H1 (cell line): ENCODE measurements around the gene DMBX1. TPM values are rescaled to one million over a fixed set of nuclear protein-coding genes. Genes with fewer than 3 reads are reported as not detected.
A peak's percentile ranks its signal among the peaks of the same experiment; 100 is the strongest.

Experiments
- CTCF ChIA-PET: fragments of 300-600 bp; sonication (Branson Sonifier 250); formaldehyde crosslinking; loops from one replicate; lab custom pipeline; 2021; ENCODE audit not compliant: partially characterized antibody; lab: Charles Lee
- POLR2A ChIA-PET: fragments of 300-600 bp; sonication (Branson Sonifier 250); formaldehyde crosslinking; loops from one replicate; lab custom pipeline; 2021; ENCODE audit warnings: inconsistent platforms; ENCODE audit not compliant: partially characterized antibody; lab: Charles Lee
- DNase-seq, 2 experiments: peaks; one replicate each; pipeline versions ENCODE4 v3.0.0 to v3.0.0-alpha.2; 2010 to 2022; ENCODE audit warnings: low spot score in 2 of 2, low read depth in 1 of 2, mixed read lengths in 1 of 2
- FAIRE-seq: peaks from 2 replicates; lab custom pipeline; 2011; peaks lifted over from hg19 to GRCh38; lab: Jason Lieb, UNC
- H2AFZ ChIP-seq: 2 replicates; pipeline ENCODE4 v1.8.1; 2012; ENCODE audit warnings: low read length, inconsistent platforms
- H2AK5ac ChIP-seq: 2 replicates; pipeline ENCODE4 v1.6.1; 2013; ENCODE audit warnings: low read depth, low read length
- H2BK120ac ChIP-seq: replicated peaks from 2 replicates; pipeline ENCODE3; 2013; ENCODE audit warnings: low read depth, low read length, inconsistent platforms
- H2BK12ac ChIP-seq: 2 replicates; pipeline ENCODE4 v1.6.1; 2013; ENCODE audit warnings: low read depth, low read length
- H2BK15ac ChIP-seq: 2 replicates; pipeline ENCODE4 v1.6.1; 2013; ENCODE audit warnings: low read length
- H2BK20ac ChIP-seq: 2 replicates; pipeline ENCODE4 v1.6.1; 2013; ENCODE audit warnings: low read length
- H2BK5ac ChIP-seq: 2 replicates; pipeline ENCODE4 v1.6.1; 2013; ENCODE audit warnings: low read depth, low read length
- H3K14ac ChIP-seq: 2 replicates; pipeline ENCODE4 v1.6.1; 2013; ENCODE audit warnings: inconsistent platforms; ENCODE audit not compliant: insufficient read length
- H3K18ac ChIP-seq: 2 replicates; pipeline ENCODE4 v1.6.1; 2013; ENCODE audit warnings: low read length; ENCODE audit errors: extremely low read depth
- H3K23ac ChIP-seq: 2 replicates; pipeline ENCODE4 v1.6.1; 2013; ENCODE audit warnings: inconsistent platforms; ENCODE audit not compliant: insufficient read length
- H3K23me2 ChIP-seq: 2 replicates; pipeline ENCODE4 v1.6.1; 2013; ENCODE audit warnings: low read depth, low read length
- H3K27ac ChIP-seq: 2 replicates; pipeline ENCODE4 v1.6.1; 2011; ENCODE audit warnings: low read depth, low read length, inconsistent platforms
- H3K27me3 ChIP-seq, 4 experiments: replicated peaks in 1 of 4; 1 replicate in 1 of 4; 2 replicates in 3 of 4; pipeline versions ENCODE4 v1.6.1 to v1.8.1; 2011 to 2013; ENCODE audit warnings: low read length in 3 of 4, mild to moderate bottlenecking in 3 of 4, inconsistent platforms in 2 of 4, mixed read lengths in 2 of 4, moderate library complexity in 1 of 4; ENCODE audit not compliant: control insufficient read depth in 3 of 4, insufficient read depth in 3 of 4; ENCODE audit errors: extremely low read depth in 1 of 4
- H3K36me3 ChIP-seq, 4 experiments: 2 replicates each; pipeline versions ENCODE4 v1.6.1 to v1.8.1; 2011 to 2013; ENCODE audit warnings: mild to moderate bottlenecking in 4 of 4, low read length in 3 of 4, moderate library complexity in 2 of 4, control low read depth in 1 of 4, inconsistent platforms in 1 of 4; ENCODE audit not compliant: insufficient read depth in 4 of 4, control insufficient read depth in 2 of 4
- H3K4ac ChIP-seq: replicated peaks from 2 replicates; pipeline ENCODE3; 2013; ENCODE audit warnings: low read length, low read depth, mixed read lengths, inconsistent platforms; ENCODE audit not compliant: insufficient read length
- H3K4me1 ChIP-seq, 4 experiments: replicated peaks in 1 of 4; 1 replicate in 1 of 4; 2 replicates in 3 of 4; pipeline versions ENCODE4 v1.6.1 to v1.8.1; 2011 to 2013; ENCODE audit warnings: low read length in 3 of 4, inconsistent platforms in 2 of 4, mixed read lengths in 1 of 4; ENCODE audit not compliant: insufficient read depth in 4 of 4, control insufficient read depth in 3 of 4
- H3K4me2 ChIP-seq, 2 experiments: 2 replicates each; pipeline versions ENCODE4 v1.6.1 to v1.8.1; 2011 to 2013; ENCODE audit warnings: low read depth in 2 of 2, low read length in 2 of 2, control low read depth in 1 of 2, inconsistent platforms in 1 of 2, mild to moderate bottlenecking in 1 of 2; ENCODE audit not compliant: insufficient read depth in 1 of 2
- H3K4me3 ChIP-seq, 4 experiments: fragments of 200-600, 300-600 bp in 1 of 4; sonication (generic), shearing (Covaris generic), sonication (Bioruptor Twin) in 1 of 4; 2 replicates each; pipeline versions ENCODE4 v1.5.1 to v1.8.1; 2011 to 2016; ENCODE audit warnings: low read length in 4 of 4, low read depth in 3 of 4, control low read depth in 2 of 4, inconsistent platforms in 2 of 4, mild to moderate bottlenecking in 2 of 4, mixed read lengths in 1 of 4, moderate library complexity in 1 of 4; ENCODE audit not compliant: insufficient read depth in 2 of 4; ENCODE audit errors: extremely low read depth in 1 of 4
- H3K56ac ChIP-seq: replicated peaks from 2 replicates; pipeline ENCODE3; 2013; ENCODE audit warnings: low read depth, mild to moderate bottlenecking, mixed read lengths, low read length, inconsistent platforms; ENCODE audit not compliant: insufficient read length
- H3K79me1 ChIP-seq: 2 replicates; pipeline ENCODE4 v1.6.1; 2013; ENCODE audit warnings: low read depth, low read length, control low read depth
- H3K79me2 ChIP-seq, 2 experiments: 2 replicates each; pipeline versions ENCODE4 v1.6.1 to v1.8.1; 2012 to 2013; ENCODE audit warnings: low read length in 2 of 2, mild to moderate bottlenecking in 2 of 2, inconsistent platforms in 1 of 2; ENCODE audit not compliant: insufficient read depth in 2 of 2, control insufficient read depth in 1 of 2
- H3K9ac ChIP-seq, 4 experiments: replicated peaks in 1 of 4; 1 replicate in 1 of 4; 2 replicates in 3 of 4; pipeline versions ENCODE4 v1.6.1 to v1.8.1; 2011 to 2013; ENCODE audit warnings: low read depth in 3 of 4, low read length in 3 of 4, control low read depth in 2 of 4, mild to moderate bottlenecking in 2 of 4, moderate library complexity in 2 of 4, inconsistent platforms in 1 of 4; ENCODE audit errors: extremely low read depth in 1 of 4
- H3K9me3 ChIP-seq, 2 experiments: 2 replicates each; pipeline versions ENCODE4 v1.6.1 to v1.8.1; 2012 to 2013; ENCODE audit warnings: mild to moderate bottlenecking in 2 of 2, moderate library complexity in 2 of 2, control low read depth in 1 of 2, inconsistent platforms in 1 of 2, low read depth in 1 of 2, low read length in 1 of 2, mixed read lengths in 1 of 2; ENCODE audit not compliant: insufficient read depth in 2 of 2
- H4K20me1 ChIP-seq, 2 experiments: replicated peaks in 1 of 2; 2 replicates each; pipeline versions ENCODE3 to v1.8.1; 2011 to 2013; ENCODE audit warnings: inconsistent platforms in 2 of 2, low read length in 2 of 2, mild to moderate bottlenecking in 1 of 2; ENCODE audit not compliant: insufficient read depth in 2 of 2, control insufficient read depth in 1 of 2
- H4K5ac ChIP-seq: 2 replicates; pipeline ENCODE4 v1.6.1; 2013; ENCODE audit warnings: low read length, low read depth, mixed read lengths, inconsistent platforms; ENCODE audit not compliant: insufficient read length
- H4K8ac ChIP-seq: 2 replicates; pipeline ENCODE4 v1.8.0; 2013; ENCODE audit warnings: mild to moderate bottlenecking, moderate library complexity, low read length, inconsistent platforms; ENCODE audit not compliant: insufficient read depth; ENCODE audit errors: extremely low read depth
- H4K91ac ChIP-seq: replicated peaks from 2 replicates; pipeline ENCODE3; 2013; ENCODE audit warnings: low read length, mixed read lengths, inconsistent platforms; ENCODE audit not compliant: insufficient read length
- CBX5 ChIP-seq: fragments of 300-800, 300-1000 bp; sonication (generic); IDR thresholded peaks from 2 replicates; pipeline ENCODE4 v1.7.1; 2016; ENCODE audit warnings: antibody characterized with exemption, low read length, low read depth
- CEBPB ChIP-seq: IDR thresholded peaks from 2 replicates; pipeline ENCODE4 v1.6.1; 2012; ENCODE audit warnings: low read depth, low read length
- KDM1A ChIP-seq: fragments of 200-600, 300-600 bp; sonication (generic); IDR thresholded peaks from 2 replicates; pipeline ENCODE4 v1.7.1; 2016; ENCODE audit warnings: mild to moderate bottlenecking, low read length, borderline replicate concordance
- KDM4A ChIP-seq: IDR thresholded peaks from one replicate; pipeline ENCODE4 v1.7.1; 2012; ENCODE audit warnings: low read depth, mild to moderate bottlenecking, moderate library complexity, low read length, inconsistent platforms; ENCODE audit not compliant: severe bottlenecking
- NRF1 ChIP-seq: IDR thresholded peaks from 2 replicates; pipeline ENCODE4 v1.6.1; 2011; ENCODE audit warnings: mild to moderate bottlenecking, low read depth, low read length, improper control_type of control experiment
- POLR2AphosphoS5 ChIP-seq: IDR thresholded peaks from 2 replicates; pipeline ENCODE4 v1.6.1; 2011; ENCODE audit warnings: low read depth, low read length
- SP4 ChIP-seq: IDR thresholded peaks from 2 replicates; pipeline ENCODE4 v1.6.1; 2012; ENCODE audit warnings: low read length, inconsistent platforms
- TAF7 ChIP-seq: optimal IDR thresholded peaks from 2 replicates; pipeline ENCODE3; 2011; ENCODE audit warnings: low read depth, mild to moderate bottlenecking, inconsistent platforms, low read length, moderate library complexity, borderline replicate concordance
- whole genome bisulfite sequencing, 2 experiments: shearing (Covaris generic) in 1 of 2; methylation state at CpG; one replicate each; pipeline versions ENCODE4 v1.1.6 to v1.1.7; 2013 to 2015; ENCODE audit warnings: low lambda C conversion rate in 2 of 2, mixed read lengths in 2 of 2, inconsistent platforms in 1 of 2, low coverage in 1 of 2, missing lambda C conversion rate in 1 of 2; ENCODE audit not compliant: insufficient replicate concordance in 2 of 2, insufficient coverage in 1 of 2, insufficient read length in 1 of 2; ENCODE audit errors: extremely low coverage in 1 of 2, missing lambda C conversion rate in 1 of 2; 5-methylcytosine and 5-hydroxymethylcytosine counted together
- polyA plus RNA-seq, 7 experiments: library from polyadenylated mRNA; depleted of rRNA in 3 of 7; stranded (reverse) in 5 of 7; unstranded in 2 of 7; fragments of >200 nt in 5 of 7; fragments of 200-250 nt in 2 of 7; gene quantifications; 1 replicate in 5 of 7; 2 replicates in 1 of 7; 4 replicates in 1 of 7; pipeline versions ENCODE4 v1.2.1 to v1.2.3, GENCODE V29; 2011 to 2013; ENCODE audit warnings: missing spikeins in 2 of 7, mixed read lengths in 2 of 7
- total RNA-seq: library from RNA; stranded (reverse); fragmentation: NEBNext Ultra II Directional; extraction: Animal tissue kit (Norgen Biotek cat#: 25700); gene quantifications from 2 replicates; pipeline ENCODE4 v1.2.1, GENCODE V29; 2021
- TF ChIP-seq, protein P1 (sequence below): IDR thresholded peaks from 2 replicates; pipeline ENCODE4 v1.6.1; 2011; ENCODE audit warnings: low read depth, mild to moderate bottlenecking, low read length; ENCODE audit not compliant: insufficient read depth
- TF ChIP-seq, protein P2 (sequence below): IDR thresholded peaks from 2 replicates; pipeline ENCODE4 v1.6.1; 2012; ENCODE audit warnings: low read length, inconsistent platforms

DMBX1 gene
- total and polyA plus RNA-seq, 2 of the 8 experiments (the other 6 are each of a cell fraction or from before 2014, with no cell fraction given): 0.23 to 0.30 TPM

DNA sequence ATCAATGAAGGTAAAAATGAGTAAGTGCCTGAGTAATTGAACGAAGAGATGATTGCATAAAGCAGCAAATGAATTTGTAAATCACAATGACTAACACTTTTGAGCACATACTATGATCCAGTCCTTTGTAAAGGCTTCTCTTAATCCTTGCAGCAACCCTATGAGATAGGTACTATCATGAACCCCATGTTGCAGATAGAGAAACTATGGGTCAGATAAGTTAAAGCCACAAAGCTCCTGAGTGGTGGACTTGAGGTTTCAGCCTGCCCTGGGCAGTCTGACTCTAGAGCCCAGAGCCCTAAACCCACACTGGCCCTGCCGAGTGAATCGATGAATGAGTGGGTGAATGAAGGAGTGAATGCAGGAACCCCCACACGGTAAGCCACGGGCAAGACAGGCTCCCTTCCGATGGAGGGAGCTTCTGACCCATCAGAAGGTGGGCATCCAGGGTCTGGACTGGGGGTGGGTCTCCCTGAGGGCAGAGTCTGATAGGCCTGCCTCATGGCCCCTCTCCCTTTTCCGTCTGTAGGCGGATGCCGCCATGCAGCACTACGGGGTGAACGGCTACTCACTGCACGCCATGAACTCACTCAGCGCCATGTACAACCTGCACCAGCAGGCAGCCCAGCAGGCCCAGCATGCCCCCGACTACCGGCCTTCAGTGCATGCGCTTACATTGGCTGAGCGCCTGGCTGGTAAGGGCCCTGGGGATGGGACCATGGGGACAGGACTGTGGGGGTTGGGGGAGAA lies 17.0 kb downstream of the DMBX1 start:
- CTCF ChIA-PET: interaction anchor here (1.0 to 18.9 kb wide), 12 partner anchors 9 to 61 kb away, joined by 3 to 287 read pairs (median 3); partner anchors contain the start of gene DMBX1
- WGBS, 2 experiments: 85% methylated on average over 16 of the region's 17 CpGs; no CpG with 5 or more reads in 1 of the 2 experiments
- TF ChIP-seq TAF7: no peak
- no peak for TF ChIP-seq NRF1
- no peak for TF ChIP-seq CEBPB
- no peak for TF ChIP-seq POLR2AphosphoS5
- no peak for TF ChIP-seq KDM4A
- TF ChIP-seq, protein P1, sequence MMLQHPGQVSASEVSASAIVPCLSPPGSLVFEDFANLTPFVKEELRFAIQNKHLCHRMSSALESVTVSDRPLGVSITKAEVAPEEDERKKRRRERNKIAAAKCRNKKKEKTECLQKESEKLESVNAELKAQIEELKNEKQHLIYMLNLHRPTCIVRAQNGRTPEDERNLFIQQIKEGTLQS: no peak
- TF ChIP-seq KDM1A: no peak
- TF ChIP-seq CBX5: no peak
- no peak for TF ChIP-seq SP4
- TF ChIP-seq, protein P2, sequence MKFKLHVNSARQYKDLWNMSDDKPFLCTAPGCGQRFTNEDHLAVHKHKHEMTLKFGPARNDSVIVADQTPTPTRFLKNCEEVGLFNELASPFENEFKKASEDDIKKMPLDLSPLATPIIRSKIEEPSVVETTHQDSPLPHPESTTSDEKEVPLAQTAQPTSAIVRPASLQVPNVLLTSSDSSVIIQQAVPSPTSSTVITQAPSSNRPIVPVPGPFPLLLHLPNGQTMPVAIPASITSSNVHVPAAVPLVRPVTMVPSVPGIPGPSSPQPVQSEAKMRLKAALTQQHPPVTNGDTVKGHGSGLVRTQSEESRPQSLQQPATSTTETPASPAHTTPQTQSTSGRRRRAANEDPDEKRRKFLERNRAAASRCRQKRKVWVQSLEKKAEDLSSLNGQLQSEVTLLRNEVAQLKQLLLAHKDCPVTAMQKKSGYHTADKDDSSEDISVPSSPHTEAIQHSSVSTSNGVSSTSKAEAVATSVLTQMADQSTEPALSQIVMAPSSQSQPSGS: no peak

More for the DNA sequence above, 17.0 kb downstream of the DMBX1 start:
- no peak overlapping the region for H3K14ac ChIP-seq
- H2BK12ac ChIP-seq: peak overlapping the region; percentile 39; the same call in 1 of the 2 replicates
- no peak overlapping the region for H2BK5ac ChIP-seq
- no peaks in the 10 kb centered on the region; a peak in 1 of 7 replicates for H3K27me3 ChIP-seq
- no peak overlapping the region for H2BK120ac ChIP-seq
- no peak overlapping the region for H3K4me2 ChIP-seq
- H3K18ac ChIP-seq: no peak overlapping the region
- H4K5ac ChIP-seq: no peak overlapping the region
- H2AFZ ChIP-seq: no peak overlapping the region
- FAIRE-seq (no peak), DNase-seq (no peak)
- H3K4ac ChIP-seq: no peak overlapping the region
- H3K79me2 ChIP-seq: no peaks in the 10 kb centered on the region
- H3K4me1 ChIP-seq: peaks cover 0 to 13% (median 2%) of the 10 kb centered on the region in 4 experiments; a peak in 3 of 7 replicates
- H3K79me1 ChIP-seq: no peaks in the 10 kb centered on the region
- H4K20me1 ChIP-seq: no peaks in the 10 kb centered on the region
- no peak overlapping the region for H2BK15ac ChIP-seq
- H2BK20ac ChIP-seq: no peak overlapping the region
- H3K4me3 ChIP-seq: no peak overlapping the region
- H3K23ac ChIP-seq: no peak overlapping the region
- H3K23me2 ChIP-seq: no peaks in the 10 kb centered on the region
- no peak overlapping the region for H3K56ac ChIP-seq
- no peak overlapping the region for H4K91ac ChIP-seq
- H3K9me3 ChIP-seq: no peaks in the 10 kb centered on the region
- POLR2A ChIA-PET: interaction anchor here (1.5 kb wide), 1 partner anchor 10 kb away, joined by 3 read pairs; no protein-coding TSS in a partner anchor
- no peak overlapping the region for H3K27ac ChIP-seq
- no peak overlapping the region for H3K9ac ChIP-seq
- H4K8ac ChIP-seq: no peak overlapping the region; the same call in 1 of the 2 replicates
- no peak overlapping the region for H2AK5ac ChIP-seq
- H3K36me3 ChIP-seq: no peaks in the 10 kb centered on the region
